IPS-15b (cell line): ENCODE measurements around the gene LAYN.

ENCODE experiments used
- H3K27me3 ChIP-seq: one replicate; pipeline ENCODE4 v1.6.1; 2013; ENCODE audit warnings: low read length; ENCODE audit not compliant: control insufficient read depth, insufficient read depth
- H3K36me3 ChIP-seq: one replicate; pipeline ENCODE4 v1.6.1; 2013; ENCODE audit warnings: low read length; ENCODE audit not compliant: control insufficient read depth, insufficient read depth
- H3K4me1 ChIP-seq: one replicate; pipeline ENCODE4 v1.6.1; 2013; ENCODE audit warnings: mild to moderate bottlenecking, low read length; ENCODE audit not compliant: control insufficient read depth, insufficient read depth
- H3K4me3 ChIP-seq: one replicate; pipeline ENCODE4 v1.5.1; 2013; ENCODE audit warnings: low read depth, low read length
- H3K9ac ChIP-seq: one replicate; pipeline ENCODE4 v1.6.1; 2013; ENCODE audit warnings: low read depth, mild to moderate bottlenecking, low read length
- H3K9me3 ChIP-seq: one replicate; pipeline ENCODE4 v1.6.1; 2013; ENCODE audit warnings: mild to moderate bottlenecking, low read length; ENCODE audit not compliant: control insufficient read depth, insufficient read depth

Gene LAYN

DNA sequence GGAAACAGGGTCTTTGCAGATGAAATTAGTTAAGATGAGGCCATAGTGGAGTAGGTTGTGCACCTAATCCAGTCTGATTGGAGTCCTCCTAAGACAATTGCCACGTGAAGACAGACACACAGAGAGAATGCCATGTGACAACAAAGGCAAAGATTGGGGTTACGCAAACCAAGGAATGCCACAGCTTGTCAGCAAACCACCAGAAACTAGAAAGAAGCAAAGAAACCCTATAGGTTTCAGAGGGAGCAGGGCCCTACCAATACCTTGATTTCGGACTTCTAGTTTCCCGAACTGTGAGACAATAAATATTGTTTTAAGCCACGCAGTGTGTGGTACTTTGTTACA is 8.2 kb upstream of the LAYN start:
- Histone ChIP-seq H3K9me3 (no peaks in the 10 kb centered on the region), H3K4me1 (peaks cover 3% of the 10 kb centered on the region), H3K9ac (no peak overlapping the region)

DNA sequence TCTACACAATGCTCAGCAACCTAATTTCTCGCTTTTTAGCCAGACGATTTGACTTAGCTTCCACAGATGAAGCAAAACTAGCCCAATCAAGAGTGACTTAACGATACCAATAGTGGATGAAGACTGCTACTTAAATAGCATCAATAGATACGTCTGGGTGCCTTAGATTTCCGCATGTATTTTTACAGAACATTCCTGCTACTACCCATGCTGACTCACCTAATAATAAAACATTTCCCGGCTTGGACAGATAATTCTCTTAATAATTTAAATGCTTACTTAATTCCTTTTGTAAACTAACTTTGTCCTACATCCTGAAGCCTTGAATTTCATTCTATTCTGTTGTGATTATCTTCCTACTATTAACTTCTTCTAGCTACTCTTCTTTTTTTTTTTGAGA is 5.2 kb upstream of the LAYN start:
- Histone ChIP-seq H3K4me1 (peaks cover 11% of the 10 kb centered on the region), H3K4me3 (no peak overlapping the region), H3K36me3 (no peaks in the 10 kb centered on the region), H3K9ac (no peak overlapping the region), H3K9me3 (peaks cover 4% of the 10 kb centered on the region), H3K27me3 (peaks cover 22% of the 10 kb centered on the region)

More for the DNA sequence above, 8.2 kb upstream of the LAYN start:
- Histone ChIP-seq H3K4me3 (no peak overlapping the region), H3K27me3 (no peaks in the 10 kb centered on the region), H3K36me3 (no peaks in the 10 kb centered on the region)

DNA sequence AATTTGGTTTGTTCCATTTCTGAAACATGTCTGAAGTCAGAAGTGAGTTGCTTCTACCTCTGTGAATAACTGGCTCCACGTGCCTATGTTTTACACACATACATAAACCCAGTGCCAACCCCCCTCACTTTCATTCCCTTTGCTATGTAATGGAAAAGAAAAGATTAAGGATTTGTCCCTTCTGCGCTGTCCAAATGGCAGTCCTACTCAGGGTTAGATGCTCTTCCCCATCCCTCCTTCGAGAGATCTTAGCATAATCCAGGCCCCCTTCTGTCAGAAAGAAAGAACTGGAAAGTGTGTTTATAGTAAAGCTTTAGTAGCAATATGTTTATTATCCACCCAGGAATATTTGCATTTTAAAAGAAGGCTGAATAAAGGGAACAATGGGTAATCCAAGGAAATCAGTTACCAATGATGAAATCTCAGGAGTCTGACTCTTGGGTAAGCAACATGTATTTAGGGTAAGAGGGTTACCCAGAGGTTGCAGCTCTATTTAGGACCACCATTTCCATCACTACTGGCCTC is 3.1 kb upstream of the LAYN start:
- Histone ChIP-seq H3K4me3 (no peak overlapping the region), H3K9ac (no peak overlapping the region), H3K9me3 (peaks cover 4% of the 10 kb centered on the region), H3K4me1 (peaks cover 11% of the 10 kb centered on the region), H3K36me3 (no peaks in the 10 kb centered on the region), H3K27me3 (peaks cover 37% of the 10 kb centered on the region)

DNA sequence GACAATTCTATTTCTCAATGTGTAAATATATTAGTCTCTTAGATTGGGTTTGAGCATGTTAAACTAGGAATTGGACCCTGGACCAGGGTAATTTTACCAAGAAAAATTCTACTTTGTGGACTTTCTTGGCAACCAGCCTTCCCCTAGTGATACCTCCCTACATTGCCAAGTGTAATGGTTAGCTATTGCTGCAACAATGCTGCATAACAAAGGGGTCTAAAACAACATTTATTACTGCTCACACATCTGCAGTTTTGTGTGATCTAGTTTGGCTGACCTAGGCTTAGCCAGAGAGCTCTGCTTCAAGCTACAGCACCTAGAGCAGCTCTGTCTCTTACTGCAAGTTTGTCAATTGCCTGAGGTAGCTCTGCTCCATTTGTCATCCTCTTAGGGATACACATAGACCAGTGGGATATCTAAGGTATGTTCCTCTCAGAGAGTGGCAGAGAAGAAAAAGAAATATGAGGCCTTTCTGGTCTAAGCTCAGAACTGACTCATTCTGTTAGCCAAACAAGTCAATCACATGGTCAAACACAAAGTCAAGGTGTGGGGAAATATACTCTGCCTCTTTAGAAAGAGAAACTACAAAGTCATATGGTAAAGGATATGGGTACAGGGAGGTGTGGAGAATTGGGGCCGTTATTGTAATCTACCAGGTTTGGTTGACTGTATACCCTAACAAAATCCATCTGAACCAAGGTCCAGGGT is 2.0 kb upstream of the LAYN start:
- peaks cover 11% of the 10 kb centered on the region for H3K4me1 ChIP-seq
- peaks cover 4% of the 10 kb centered on the region for H3K9me3 ChIP-seq
- no peak overlapping the region for H3K4me3 ChIP-seq
- peaks cover 46% of the 10 kb centered on the region for H3K27me3 ChIP-seq
- H3K9ac ChIP-seq, result no peak overlapping the region
- no peaks in the 10 kb centered on the region for H3K36me3 ChIP-seq

DNA sequence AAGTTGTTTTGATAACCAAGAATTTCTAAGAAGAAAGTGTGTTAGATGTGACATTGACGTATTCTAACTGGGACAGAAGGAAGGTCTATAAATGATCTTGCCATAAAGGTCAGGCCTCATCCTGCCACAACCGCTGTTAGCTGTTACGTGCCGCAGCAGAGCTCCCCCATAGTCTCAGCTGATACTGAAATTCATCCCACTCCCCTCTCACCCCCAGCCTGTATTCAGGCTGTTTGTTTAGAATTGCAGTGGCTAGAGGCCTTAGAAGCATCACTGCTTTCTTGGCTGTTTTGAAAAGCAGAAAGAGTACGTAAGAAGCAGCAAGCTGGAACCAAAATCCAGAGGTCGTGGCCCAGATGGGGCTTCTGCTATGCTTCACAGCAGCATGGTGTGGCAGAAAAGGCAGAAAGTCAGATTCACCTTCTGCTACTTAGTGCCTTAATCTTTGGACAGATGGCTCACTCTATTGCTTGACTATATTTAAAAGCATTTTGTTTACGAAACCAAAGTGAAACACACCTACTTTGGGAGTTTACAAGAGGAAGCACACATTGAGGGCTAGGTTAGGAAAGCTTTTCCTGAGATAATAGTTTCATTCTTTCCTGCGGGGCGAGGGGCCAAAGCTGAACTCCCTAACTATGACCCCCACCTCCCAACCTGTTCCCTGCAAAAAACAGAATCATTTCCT is 950 bp upstream of the LAYN start:
- peaks cover 46% of the 10 kb centered on the region for H3K27me3 ChIP-seq
- no peak overlapping the region for H3K9ac ChIP-seq
- peaks cover 4% of the 10 kb centered on the region for H3K9me3 ChIP-seq
- no peaks in the 10 kb centered on the region for H3K36me3 ChIP-seq
- peaks cover 11% of the 10 kb centered on the region for H3K4me1 ChIP-seq
- H3K4me3 ChIP-seq, result peak overlapping the region; percentile 83

DNA sequence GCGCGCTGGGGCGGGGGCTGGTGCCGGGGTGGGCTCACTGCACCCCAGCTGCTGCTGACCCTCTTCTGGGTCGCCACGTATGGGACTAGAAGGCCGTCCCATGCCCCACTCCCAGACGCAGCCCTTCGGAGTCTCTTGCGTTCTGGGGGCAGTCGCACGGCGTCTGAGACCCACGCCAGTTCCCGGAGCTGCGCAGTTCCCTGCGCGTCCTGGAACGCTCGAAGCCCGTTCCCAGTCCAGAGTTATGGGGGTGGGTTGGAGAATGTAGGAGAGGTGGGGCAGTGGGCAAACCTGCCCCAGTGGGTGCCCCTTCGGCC is 375 bp downstream of the LAYN start:
- H3K9me3 ChIP-seq, result peaks cover 4% of the 10 kb centered on the region
- no peaks in the 10 kb centered on the region for H3K36me3 ChIP-seq
- H3K4me3 ChIP-seq, result peak overlapping the region; percentile 83
- peaks cover 11% of the 10 kb centered on the region for H3K4me1 ChIP-seq
- H3K9ac ChIP-seq, result no peak overlapping the region
- peaks cover 46% of the 10 kb centered on the region for H3K27me3 ChIP-seq

DNA sequence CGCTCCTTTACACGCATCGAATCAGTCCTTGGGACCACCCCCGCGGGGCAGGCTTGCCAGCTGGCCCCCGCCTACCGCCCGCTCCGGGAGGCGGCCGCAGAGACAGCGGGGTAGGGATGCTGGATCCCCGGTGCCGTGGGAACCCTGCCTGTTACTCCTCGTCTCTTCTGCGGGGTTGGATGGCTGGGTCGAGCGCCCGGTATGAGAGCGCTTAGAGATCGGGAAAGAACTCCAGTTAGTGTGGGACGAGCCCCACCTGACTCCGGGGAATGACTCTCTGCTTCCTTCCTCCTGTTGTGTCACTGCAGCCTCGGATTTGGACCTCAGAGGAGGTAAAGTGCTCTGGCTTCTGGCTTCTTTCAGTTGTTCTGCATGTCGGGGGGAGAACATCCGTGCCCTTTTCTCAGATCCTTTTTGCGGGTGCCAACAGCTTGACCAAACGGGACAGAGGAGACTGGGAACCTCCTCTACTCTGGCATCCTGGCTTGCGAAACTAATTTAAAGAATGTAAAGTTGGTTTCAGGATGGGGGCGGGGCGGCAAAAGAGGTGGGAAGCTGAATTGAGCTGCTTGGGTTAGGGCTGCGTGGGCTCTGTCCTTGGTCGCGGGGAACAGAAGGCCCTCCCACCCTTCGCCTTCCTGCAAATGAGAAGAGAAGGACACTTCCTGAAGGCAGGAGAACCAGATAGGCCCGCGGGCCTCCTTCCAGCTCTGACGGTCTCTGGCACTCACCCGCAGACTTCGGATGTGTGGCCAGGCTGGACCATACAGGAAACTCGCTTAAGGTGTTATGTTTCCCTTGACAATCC is 938 bp downstream of the LAYN start:
- Histone ChIP-seq H3K27me3 (peaks cover 46% of the 10 kb centered on the region), H3K4me1 (peaks cover 11% of the 10 kb centered on the region), H3K9ac (no peak overlapping the region), H3K9me3 (peaks cover 4% of the 10 kb centered on the region), H3K36me3 (no peaks in the 10 kb centered on the region), H3K4me3 (peak overlapping the region; percentile 83)

DNA sequence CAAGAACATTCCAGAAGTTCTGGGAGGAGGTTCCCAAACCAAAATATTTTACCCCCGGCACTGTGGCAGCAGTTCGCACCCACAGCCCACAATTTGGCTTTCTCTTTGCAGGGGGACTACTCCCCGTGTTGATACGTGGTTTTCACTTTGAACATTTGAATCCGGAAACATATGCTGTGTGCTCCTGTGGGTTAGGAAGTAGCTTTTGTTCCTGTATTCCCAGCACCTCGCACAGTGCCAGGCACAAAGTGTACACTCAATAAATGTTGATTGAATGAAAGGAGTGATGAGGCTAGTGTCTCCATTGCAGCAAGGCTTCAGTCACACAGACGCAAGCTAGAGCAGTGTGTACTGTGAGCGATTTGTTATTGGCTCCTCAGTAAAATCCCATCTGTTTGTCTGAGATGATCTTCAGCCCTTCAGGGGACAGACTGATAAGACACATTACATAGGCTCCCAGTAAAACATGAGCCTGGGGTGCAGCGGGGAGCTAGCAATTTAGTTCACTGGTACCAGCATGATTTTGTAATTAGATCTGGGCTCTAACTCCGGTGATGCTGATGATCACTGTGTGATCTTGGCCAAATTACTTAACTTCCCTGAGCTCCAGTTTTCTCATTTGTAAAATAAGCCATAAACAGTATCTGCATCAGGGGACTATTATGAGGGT is 2.2 kb downstream of the LAYN start:
- H3K4me1 ChIP-seq, result peaks cover 11% of the 10 kb centered on the region
- no peak overlapping the region for H3K4me3 ChIP-seq
- H3K36me3 ChIP-seq, result no peaks in the 10 kb centered on the region
- H3K27me3 ChIP-seq, result peaks cover 46% of the 10 kb centered on the region
- H3K9me3 ChIP-seq, result peaks cover 4% of the 10 kb centered on the region
- H3K9ac ChIP-seq, result no peak overlapping the region

DNA sequence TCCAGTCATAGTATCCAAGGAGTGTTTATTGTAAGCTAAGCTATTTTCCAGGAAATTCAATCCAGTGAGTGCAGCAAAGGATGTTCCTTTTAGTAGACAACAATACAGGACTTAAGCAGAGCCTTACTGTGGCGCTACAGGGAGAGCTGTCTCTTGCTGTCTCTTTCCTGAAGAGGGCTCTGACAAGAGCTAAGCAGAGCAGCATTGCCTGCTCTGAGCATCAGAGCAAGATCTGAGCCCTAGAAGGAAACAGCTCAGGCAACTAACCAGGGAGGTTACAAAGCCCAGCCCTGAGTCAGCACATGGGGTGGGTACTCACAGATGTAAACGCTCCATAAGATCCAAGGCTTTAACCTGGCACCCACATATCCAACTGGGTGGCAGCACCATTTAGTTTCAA is 8.0 kb downstream of the LAYN start:
- Histone ChIP-seq H3K36me3 (no peaks in the 10 kb centered on the region), H3K9ac (no peak overlapping the region), H3K9me3 (no peaks in the 10 kb centered on the region), H3K4me1 (peaks cover 10% of the 10 kb centered on the region), H3K4me3 (no peak overlapping the region), H3K27me3 (no peaks in the 10 kb centered on the region)

DNA sequence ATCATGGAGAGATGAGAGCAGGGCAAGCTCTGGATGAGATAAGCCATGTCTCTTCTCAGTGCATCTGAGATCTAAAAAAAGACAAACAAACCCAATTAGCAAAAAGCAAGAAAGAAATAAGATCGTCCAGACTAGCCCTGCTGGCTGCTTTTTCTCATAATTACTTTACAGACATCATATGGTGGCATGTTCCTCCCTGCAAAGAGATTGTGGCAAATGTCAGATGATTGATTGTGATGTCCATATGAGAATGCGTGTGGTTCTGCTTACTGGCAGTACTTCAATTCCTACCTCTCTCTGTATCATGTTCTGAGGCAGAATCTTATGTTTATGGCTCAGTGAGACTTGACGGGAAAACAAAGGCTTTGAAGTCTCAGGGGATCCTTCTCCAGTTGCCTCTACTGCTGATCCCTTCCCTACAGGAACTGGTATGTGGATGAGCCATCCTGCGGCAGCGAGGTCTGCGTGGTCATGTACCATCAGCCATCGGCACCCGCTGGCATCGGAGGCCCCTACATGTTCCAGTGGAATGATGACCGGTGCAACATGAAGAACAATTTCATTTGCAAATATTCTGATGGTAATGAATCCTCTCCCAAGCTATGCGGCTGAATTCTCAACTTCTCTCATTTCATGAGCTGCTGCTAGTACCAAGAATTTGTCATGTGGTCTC is 8.8 kb downstream of the LAYN start:
- Histone ChIP-seq H3K4me3 (no peak overlapping the region), H3K9me3 (no peaks in the 10 kb centered on the region), H3K9ac (no peak overlapping the region), H3K4me1 (peaks cover 10% of the 10 kb centered on the region), H3K36me3 (no peaks in the 10 kb centered on the region), H3K27me3 (no peaks in the 10 kb centered on the region)

DNA sequence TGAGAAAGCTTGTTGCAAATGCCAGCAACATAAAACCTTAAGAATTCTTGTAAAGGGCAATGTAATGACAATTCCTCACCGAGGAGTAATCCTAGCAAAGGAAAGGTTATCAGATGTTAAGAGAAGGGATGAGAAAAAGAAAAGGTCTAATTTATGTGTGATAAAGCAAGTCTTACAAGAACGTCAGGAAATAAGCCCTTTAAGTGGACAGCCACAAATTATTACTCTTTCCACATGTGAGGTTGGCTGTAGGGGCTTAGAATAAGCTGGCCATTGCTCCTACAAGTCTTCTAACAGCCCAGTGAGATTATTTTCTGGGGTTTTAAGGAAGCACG is 9.3 kb downstream of the LAYN start:
- Histone ChIP-seq H3K4me1 (peaks cover 10% of the 10 kb centered on the region), H3K4me3 (no peak overlapping the region), H3K9me3 (no peaks in the 10 kb centered on the region), H3K36me3 (no peaks in the 10 kb centered on the region), H3K27me3 (no peaks in the 10 kb centered on the region), H3K9ac (no peak overlapping the region)
